T-helper 2 cell treated with Interferon-gamma antibody and Interleukin-4, amounts not matched to agents 5 μg/mL and 100 μg/mL, for 36 hours (primary cell): ENCODE data around the gene MARK3.

ENCODE experiments used
- DNase-seq: peaks from one replicate; pipeline ENCODE4 v3.0.0; 2021; ENCODE audit warnings: low spot score
- H3K27ac Mint-ChIP-seq: one replicate; pipeline ENCODE4 v1.8.0; 2021; ENCODE audit warnings: mild to moderate bottlenecking, mixed read lengths
- H3K27me3 Mint-ChIP-seq: one replicate; pipeline ENCODE4 v1.8.0; 2021; ENCODE audit warnings: low read depth, mixed read lengths
- H3K36me3 Mint-ChIP-seq: one replicate; pipeline ENCODE4 v1.8.0; 2021; ENCODE audit warnings: low read depth, mixed read lengths
- H3K4me1 Mint-ChIP-seq: one replicate; pipeline ENCODE4 v1.8.0; 2021; ENCODE audit warnings: low read depth, mixed read lengths
- H3K4me3 Mint-ChIP-seq: one replicate; pipeline ENCODE4 v1.8.0; 2022; ENCODE audit warnings: mild to moderate bottlenecking, moderate library complexity, mixed read lengths
- H3K9me3 Mint-ChIP-seq: one replicate; pipeline ENCODE4 v1.8.0; 2021; ENCODE audit warnings: mixed read lengths

Gene MARK3

DNA sequence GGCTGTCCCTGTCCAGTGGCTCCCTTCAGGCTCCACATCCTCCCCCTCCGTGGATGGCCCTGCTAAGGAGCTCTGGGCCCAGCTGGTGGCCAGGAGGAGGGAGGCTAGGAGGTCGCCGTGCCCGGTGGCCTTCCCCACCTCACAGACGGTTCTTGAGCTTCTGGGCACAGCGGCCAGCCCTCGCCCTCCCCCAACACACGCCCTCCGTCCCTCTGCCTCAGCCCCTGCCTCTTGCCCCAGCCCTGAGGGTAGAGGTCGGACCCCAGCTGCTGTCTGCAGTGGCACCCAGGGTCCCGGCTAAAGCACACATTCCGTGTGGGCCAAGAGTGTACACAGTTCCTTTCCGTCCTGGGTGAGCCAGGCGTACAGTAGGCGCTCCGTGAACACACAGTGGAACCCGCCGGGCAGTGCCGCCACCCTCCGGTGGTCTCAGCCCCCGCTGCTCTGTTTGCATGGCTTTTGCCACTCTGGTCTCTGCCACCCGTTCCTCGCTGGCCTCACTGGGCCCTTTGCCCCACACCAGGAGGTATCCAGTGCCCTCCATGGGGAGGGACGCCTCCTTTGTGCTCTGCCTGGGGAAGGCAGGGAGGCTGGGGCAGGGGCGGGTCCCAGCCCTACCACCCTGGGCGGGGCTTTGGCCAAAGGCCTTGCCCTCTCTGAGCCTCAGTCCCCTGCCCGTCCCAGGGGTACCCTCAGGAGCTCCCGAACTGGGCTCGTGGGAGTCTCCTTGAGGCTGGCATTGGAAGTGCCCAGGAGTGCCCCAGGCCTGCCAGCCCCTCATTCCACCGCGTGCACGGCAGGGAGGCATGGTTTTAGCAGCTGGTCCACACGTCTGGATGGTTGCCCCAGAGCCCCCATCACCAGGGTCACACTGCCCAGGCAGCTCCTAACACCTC, 156.7 kb downstream of the MARK3 start:
- H3K27ac Mint-ChIP-seq, result no peak overlapping the region
- no peaks in the 10 kb centered on the region for H3K9me3 Mint-ChIP-seq
- H3K36me3 Mint-ChIP-seq, result no peaks in the 10 kb centered on the region
- H3K4me3 Mint-ChIP-seq, result no peak overlapping the region
- peaks cover 2% of the 10 kb centered on the region for H3K27me3 Mint-ChIP-seq
- no peaks in the 10 kb centered on the region for H3K4me1 Mint-ChIP-seq
- no peak for DNase-seq

GRCh38 chr14:103542605-103543088, 157.4 kb downstream of the MARK3 start:
- Mint-ChIP-seq H3K4me1 (no peaks in the 10 kb centered on the region), H3K9me3 (no peaks in the 10 kb centered on the region), H3K4me3 (no peak overlapping the region), H3K27ac (no peak overlapping the region), H3K27me3 (peaks cover 2% of the 10 kb centered on the region), H3K36me3 (no peaks in the 10 kb centered on the region)
- DNase-seq, result no peak

DNA sequence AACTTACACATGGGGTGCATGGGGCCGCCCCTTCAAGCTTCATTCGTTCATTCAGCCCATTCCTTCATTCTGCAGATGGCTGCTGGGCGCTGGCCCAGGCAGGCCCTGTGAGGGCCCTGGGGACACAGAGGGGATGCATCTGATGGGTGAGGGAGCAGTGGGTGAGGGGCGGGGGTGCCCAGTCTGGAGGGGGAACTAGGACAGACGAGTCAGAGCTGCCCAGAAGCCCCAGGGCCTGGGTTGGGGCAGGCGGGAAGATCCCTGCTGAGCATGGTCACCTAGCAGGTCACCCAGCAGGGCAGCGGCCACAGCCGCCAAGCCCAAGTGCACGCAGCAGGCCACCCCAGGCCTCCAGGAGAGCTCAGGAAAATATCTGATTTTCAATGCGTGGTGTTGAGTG, 157.9 kb downstream of the MARK3 start:
- no peaks in the 10 kb centered on the region for H3K36me3 Mint-ChIP-seq
- DNase-seq, result no peak
- H3K27me3 Mint-ChIP-seq, result peaks cover 2% of the 10 kb centered on the region
- H3K27ac Mint-ChIP-seq, result no peak overlapping the region
- H3K4me3 Mint-ChIP-seq, result no peak overlapping the region
- H3K9me3 Mint-ChIP-seq, result no peaks in the 10 kb centered on the region
- H3K4me1 Mint-ChIP-seq, result no peaks in the 10 kb centered on the region

GRCh38 chr14:103543721-103544387, 158.6 kb downstream of the MARK3 start:
- no peak for DNase-seq
- Mint-ChIP-seq H3K4me1 (no peaks in the 10 kb centered on the region), H3K4me3 (no peak overlapping the region), H3K27ac (no peak overlapping the region), H3K36me3 (no peaks in the 10 kb centered on the region), H3K27me3 (peaks cover 2% of the 10 kb centered on the region), H3K9me3 (no peaks in the 10 kb centered on the region)

DNA sequence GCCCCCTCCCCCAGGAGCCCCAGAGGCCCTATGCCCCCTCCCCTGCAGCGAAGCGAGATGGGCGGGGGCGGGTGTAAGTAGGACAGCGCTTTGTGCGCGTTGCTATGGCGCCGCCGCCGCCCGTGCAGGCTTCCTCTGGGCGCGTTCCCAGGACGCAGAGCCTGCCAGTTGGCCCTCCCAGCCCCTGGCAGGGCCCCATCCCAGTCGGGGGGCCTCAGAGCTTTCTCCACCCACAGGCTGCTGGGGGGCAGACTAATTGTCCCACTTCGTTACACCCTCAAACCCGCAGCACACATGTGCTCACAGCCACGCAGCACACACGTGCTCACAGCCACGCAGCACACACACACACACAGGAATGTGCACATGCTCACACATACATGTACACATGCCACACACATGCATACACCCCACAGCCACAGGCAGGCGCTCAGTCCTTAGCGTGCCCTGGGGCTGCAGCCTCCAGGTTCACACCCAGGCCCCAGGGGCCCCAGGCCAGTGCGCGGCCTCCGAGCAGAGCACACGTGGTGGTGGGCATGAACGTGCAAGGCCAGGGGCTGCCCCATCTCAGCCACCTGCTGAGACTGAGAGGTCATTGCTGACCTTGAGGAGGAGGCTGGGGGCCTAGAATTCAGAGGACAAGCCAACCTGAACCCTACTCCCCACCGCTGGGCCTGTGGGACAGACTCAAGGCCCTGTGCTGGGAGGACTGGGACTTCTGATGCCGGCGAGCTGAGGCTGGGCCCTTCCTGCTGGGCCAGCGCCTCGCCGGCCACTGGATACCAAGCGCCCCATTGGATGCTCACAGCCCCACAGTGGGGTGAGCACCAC, 159.4 kb downstream of the MARK3 start:
- no peaks in the 10 kb centered on the region for H3K36me3 Mint-ChIP-seq
- DNase-seq, result no peak
- H3K27me3 Mint-ChIP-seq, result no peaks in the 10 kb centered on the region
- H3K27ac Mint-ChIP-seq, result no peak overlapping the region
- no peak overlapping the region for H3K4me3 Mint-ChIP-seq
- no peaks in the 10 kb centered on the region for H3K4me1 Mint-ChIP-seq
- no peaks in the 10 kb centered on the region for H3K9me3 Mint-ChIP-seq

- Mint-ChIP-seq H3K36me3 (no peaks in the 10 kb centered on the region), H3K27me3 (no peaks in the 10 kb centered on the region), H3K4me1 (no peaks in the 10 kb centered on the region), H3K4me3 (no peak overlapping the region), H3K9me3 (no peaks in the 10 kb centered on the region), H3K27ac (no peak overlapping the region)
- no peak for DNase-seq
Measured at GRCh38 chr14:103545219-103545914, 160.2 kb downstream of the MARK3 start.

GRCh38 chr14:103545915-103546651, 160.9 kb downstream of the MARK3 start:
- H3K9me3 Mint-ChIP-seq, result no peaks in the 10 kb centered on the region
- no peaks in the 10 kb centered on the region for H3K36me3 Mint-ChIP-seq
- H3K27me3 Mint-ChIP-seq, result no peaks in the 10 kb centered on the region
- no peak for DNase-seq
- no peaks in the 10 kb centered on the region for H3K4me1 Mint-ChIP-seq
- peak overlapping the region; percentile 26 for H3K27ac Mint-ChIP-seq
- H3K4me3 Mint-ChIP-seq, result no peak overlapping the region

GRCh38 chr14:103546652-103547454, 161.6 kb downstream of the MARK3 start:
- Mint-ChIP-seq H3K4me3 (no peak overlapping the region), H3K9me3 (no peaks in the 10 kb centered on the region), H3K4me1 (no peaks in the 10 kb centered on the region), H3K36me3 (no peaks in the 10 kb centered on the region), H3K27me3 (no peaks in the 10 kb centered on the region), H3K27ac (no peak overlapping the region)
- peak; percentile 51 for DNase-seq

DNA sequence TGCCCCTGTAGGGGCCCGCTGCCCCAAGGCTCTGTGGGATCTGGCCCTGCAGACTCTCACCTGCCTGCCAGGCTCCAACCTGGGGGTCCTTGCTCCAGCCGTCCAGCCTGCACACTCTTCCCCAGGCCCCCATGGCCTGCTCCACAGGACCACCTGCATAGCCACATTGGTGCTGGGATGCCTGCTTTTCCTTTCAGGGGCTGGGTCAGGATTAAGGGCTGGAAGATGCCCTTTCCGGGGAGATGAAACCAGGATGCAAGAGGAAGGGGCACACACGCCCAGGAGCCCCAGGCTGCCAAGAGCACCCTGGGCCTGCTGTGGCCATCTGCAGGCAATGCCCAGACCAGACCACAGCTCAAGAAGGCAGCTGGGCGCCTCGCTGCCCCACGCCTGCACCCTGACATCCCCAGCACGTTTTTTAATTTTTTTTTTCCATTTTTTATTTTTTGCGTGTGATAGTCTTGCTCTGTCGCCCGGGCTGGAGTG, 162.3 kb downstream of the MARK3 start:
- H3K4me3 Mint-ChIP-seq, result no peak overlapping the region
- H3K4me1 Mint-ChIP-seq, result no peaks in the 10 kb centered on the region
- no peak overlapping the region for H3K27ac Mint-ChIP-seq
- H3K9me3 Mint-ChIP-seq, result no peaks in the 10 kb centered on the region
- DNase-seq, result no peak
- no peaks in the 10 kb centered on the region for H3K27me3 Mint-ChIP-seq
- H3K36me3 Mint-ChIP-seq, result no peaks in the 10 kb centered on the region

DNA sequence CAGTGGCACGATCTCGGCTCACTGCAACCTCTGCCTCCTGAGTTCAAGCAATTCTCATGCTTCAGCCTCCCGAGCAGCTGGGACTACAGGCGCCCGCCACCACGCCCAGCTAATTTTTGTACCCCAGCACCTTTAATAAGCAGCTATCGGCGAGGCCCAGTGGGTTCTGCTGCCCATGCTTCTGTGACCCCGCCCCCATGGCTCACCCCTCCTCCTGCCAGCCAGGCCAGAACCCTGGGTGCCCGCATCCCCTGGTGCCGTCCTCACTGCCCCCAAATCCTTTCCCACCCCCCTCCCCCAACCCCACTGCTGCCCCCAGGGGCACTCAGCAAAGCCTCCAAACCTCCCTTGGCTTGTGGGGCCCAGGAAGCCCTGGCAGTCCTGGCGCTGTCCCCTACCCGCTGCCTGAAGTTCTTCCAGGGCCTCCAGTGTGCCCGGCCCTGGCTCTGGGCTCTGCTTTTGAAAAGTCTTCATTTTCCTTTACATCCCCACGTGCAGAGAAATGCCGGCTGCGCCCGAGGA, 162.8 kb downstream of the MARK3 start:
- no peak overlapping the region for H3K27ac Mint-ChIP-seq
- H3K36me3 Mint-ChIP-seq, result no peaks in the 10 kb centered on the region
- H3K4me3 Mint-ChIP-seq, result no peak overlapping the region
- DNase-seq, result no peak
- no peaks in the 10 kb centered on the region for H3K9me3 Mint-ChIP-seq
- H3K4me1 Mint-ChIP-seq, result no peaks in the 10 kb centered on the region
- no peaks in the 10 kb centered on the region for H3K27me3 Mint-ChIP-seq

GRCh38 chr14:103548463-103549351, 163.5 kb downstream of the MARK3 start:
- Mint-ChIP-seq H3K27me3 (no peaks in the 10 kb centered on the region), H3K4me1 (no peaks in the 10 kb centered on the region), H3K36me3 (no peaks in the 10 kb centered on the region), H3K4me3 (no peak overlapping the region), H3K9me3 (no peaks in the 10 kb centered on the region), H3K27ac (no peak overlapping the region)
- no peak for DNase-seq
